ENCODE measurements around the gene S1PR4.
A peak's percentile ranks its signal among the peaks of the same experiment; 100 is the strongest.
"Not testable (repeated sequence)": the region's sequence is repeated elsewhere in the genome, so short reads cannot be mapped to it uniquely, and the experiment has no call there.

The S1PR4 gene

GRCh38 chr19:3153286-3154230 lies 25.0 kb upstream of the S1PR4 start:
- DNase-seq (ENCODE audit: low spot score): no peak

- DNase-seq (ENCODE audit: low spot score): not testable (repeated sequence)
Measured at GRCh38 chr19:3154447-3154846, 24.1 kb upstream of the S1PR4 start.

- DNase-seq (ENCODE audit: low spot score): peak; percentile 97
Measured at GRCh38 chr19:3154957-3155736, 23.4 kb upstream of the S1PR4 start.

GRCh38 chr19:3157096-3157845 lies 21.3 kb upstream of the S1PR4 start:
- DNase-seq (ENCODE audit: low spot score): no peak

DNA sequence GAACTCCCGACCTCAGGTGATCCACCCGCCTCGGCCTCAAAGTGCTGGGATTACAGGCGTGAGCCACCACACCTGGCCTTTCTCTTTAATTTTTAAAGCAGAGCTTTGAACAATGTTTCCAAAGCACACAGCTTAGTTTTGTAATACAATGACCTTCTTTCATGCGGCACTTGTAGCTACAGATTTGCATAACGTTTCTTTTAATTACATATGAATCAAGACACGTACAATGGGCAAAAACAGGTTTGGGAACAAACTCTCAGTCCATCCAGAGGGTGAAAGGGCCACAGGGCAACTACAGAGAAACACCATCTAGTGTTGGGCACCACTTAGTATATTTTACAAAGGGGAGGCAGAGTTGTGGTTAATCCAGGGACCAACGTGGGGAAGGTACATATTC lies 19.0 kb upstream of the S1PR4 start:
- no peak for DNase-seq (ENCODE audit: low spot score)

DNA sequence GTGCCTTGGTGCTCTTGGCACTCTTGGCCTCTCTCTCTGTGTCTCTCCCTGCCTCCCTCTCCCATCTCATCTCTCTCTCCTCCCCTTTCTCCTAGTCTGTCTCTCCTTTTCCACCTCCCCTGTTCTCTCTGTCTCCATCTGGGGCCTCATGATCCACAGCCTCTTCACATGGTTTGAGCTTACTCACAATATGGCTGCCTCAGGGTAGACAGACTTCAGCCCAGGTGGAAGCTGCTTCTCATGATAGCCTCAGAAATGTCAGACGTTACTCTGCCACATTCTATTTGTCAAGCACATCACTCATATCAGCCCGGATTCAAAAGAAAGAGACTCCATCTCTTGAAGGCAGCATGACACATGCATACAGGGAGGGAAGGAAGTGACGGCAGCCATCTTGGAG lies 18.4 kb upstream of the S1PR4 start:
- DNase-seq (ENCODE audit: low spot score): no peak

DNA sequence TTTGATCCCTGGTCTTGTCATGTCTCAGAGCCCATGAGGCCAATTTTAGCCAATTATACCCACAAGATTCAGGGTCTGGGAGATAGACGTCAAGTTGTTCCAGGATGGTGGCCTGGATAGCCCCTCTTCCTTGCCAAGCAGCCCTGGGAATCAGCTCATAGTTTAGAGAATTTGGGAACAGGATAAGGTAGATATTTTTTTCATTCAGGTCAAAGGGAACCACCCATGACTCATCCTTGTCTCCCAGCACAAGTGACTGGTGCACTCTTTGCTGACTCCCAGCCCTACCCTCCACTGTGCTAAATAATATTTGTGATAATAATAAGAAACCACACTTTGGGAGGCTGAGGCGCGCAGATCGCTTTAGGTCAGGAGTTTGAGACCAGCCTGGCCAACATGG lies 17.1 kb upstream of the S1PR4 start:
- peak; percentile 49 for DNase-seq (ENCODE audit: low spot score)

- peak; percentile 40 for DNase-seq (ENCODE audit: low spot score)
Measured at GRCh38 chr19:3162418-3163229, 15.9 kb upstream of the S1PR4 start.

GRCh38 chr19:3163230-3163886 lies 15.2 kb upstream of the S1PR4 start:
- peak; percentile 88 for DNase-seq (ENCODE audit: low spot score)

GRCh38 chr19:3163943-3164342 lies 14.6 kb upstream of the S1PR4 start:
- no peak for DNase-seq (ENCODE audit: low spot score)

DNA sequence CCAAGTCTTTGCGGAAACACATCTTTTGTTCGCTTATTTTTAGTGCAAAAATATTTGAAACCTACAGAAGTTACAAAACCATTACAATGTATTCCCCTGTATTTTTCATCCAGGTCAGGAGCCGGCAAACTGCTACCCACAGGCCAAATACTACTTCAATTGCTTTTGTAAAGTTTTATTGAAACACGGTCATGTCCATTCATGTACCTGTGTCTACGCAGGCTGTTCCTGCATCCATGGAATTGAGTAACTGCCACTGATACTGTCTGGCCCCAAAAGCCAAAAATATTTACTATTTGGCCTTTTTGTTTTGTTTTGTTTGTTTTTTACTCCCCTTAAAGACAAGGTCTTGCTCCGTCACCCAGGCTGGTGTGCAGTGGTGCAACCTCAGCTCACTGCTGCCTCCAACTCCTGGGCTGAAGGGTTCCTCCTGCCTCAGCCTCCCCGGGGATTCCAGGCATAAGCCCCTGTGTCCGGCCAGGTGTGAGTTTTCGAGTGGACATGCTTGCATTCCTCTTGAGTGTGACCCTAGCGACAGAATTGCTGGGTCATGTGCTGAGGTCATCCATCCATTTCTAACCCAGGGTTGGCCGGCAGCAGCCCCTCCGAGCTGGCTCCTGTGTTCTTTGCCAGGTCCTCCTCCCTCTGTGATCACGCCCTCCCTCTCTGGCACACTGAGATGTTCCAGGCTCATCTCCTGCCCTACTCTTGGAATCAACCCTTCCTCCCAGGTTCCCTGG lies 10.9 kb upstream of the S1PR4 start:
- no peak for DNase-seq (ENCODE audit: low spot score)

DNA sequence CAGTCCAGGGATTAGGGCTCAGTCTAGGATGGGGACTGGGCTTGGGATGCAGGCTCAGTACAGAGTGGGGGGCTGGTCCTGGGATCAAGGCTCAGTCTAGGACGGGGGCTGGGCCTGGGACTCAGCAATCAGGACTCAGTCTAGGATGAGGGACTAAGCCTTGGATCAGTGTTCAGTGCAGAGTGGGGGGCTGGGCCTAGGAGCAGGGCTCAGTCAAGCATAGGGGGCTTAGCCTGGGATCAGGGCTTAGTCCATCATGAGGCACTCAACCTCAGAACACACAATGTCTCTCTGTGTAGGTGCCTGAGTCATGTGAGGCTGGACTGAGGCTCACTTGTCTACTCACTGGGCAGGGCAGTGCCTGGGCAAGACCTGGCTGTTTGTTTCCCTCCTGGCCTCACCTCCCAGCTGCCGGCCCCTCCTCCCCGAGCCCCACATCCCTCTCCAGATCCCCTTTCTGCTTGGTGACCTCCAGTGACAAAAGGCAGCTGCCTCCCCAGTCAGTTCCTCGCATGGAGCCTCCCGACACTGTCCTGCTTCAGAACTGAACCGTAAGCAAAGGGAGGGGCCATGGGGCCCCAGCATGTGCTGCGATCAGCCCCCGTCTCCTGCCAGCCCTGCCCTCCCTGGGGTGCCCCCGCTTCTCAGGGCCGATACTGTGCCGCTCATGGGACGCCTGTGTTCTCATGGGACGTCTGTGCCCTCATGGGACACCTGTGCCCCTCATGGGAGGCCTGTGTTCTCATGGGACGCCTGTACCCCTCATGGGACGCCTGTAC lies 6.5 kb upstream of the S1PR4 start:
- DNase-seq (ENCODE audit: low spot score): no peak

DNA sequence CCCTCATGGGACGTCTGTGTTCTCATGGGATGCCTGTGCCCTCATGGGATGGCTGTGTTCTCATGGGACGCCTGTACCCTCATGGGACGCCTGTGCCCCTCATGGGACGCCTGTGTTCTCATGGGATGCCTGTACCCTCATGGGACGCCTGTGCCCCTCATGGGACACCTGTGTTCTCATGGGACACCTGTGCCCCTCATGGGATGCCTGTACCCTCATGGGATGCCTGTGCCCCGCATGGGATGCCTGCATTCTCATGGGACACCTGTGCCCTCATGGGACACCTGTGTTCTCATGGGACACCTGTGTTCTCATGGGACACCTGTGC lies 5.9 kb upstream of the S1PR4 start:
- not testable (repeated sequence) for DNase-seq (ENCODE audit: low spot score)

DNA sequence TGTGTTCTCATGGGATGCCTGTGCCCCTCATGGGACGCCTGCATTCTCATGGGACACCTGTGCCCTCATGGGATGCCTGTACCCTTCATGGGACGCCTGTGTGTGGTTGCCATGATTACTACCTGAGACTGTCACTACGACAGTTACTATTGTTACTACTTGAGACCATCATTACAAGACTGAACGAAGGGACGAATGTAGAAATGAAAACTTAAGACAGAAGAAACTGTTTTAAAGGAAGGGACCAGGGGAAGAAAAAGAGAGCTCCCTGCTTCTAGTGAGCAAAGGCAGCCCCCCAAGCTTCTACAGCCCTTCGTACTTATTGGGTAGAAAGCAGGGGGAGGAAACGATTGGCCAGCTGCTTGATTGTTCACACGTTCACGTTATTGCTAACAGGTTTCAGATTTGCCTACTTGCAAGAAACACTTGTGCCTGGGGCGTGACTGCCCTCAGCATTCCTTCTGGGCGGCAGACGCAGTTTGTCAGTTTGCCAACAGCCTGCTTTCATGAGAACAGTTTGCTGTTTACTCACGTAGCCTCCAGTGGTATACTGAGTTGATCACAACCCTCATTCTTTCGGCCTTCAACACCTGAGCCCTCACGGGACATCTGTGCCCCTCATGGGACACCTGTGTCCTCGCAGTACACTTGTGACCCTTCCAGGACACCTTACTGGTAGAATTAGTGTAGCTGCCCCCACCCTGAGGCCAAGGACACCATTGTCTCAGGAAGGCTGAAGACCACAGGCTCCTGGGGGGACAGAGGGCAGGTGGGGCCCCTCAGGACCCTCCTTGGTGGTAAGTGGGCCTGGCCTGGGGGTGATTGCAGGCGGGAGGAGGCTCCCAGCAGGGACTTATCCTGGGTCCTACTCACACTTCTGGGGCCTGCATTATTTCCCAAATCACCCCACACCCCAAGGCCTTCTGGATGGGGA lies 2.5 kb upstream of the S1PR4 start:
- peak; percentile 31 for DNase-seq (ENCODE audit: low spot score)

DNA sequence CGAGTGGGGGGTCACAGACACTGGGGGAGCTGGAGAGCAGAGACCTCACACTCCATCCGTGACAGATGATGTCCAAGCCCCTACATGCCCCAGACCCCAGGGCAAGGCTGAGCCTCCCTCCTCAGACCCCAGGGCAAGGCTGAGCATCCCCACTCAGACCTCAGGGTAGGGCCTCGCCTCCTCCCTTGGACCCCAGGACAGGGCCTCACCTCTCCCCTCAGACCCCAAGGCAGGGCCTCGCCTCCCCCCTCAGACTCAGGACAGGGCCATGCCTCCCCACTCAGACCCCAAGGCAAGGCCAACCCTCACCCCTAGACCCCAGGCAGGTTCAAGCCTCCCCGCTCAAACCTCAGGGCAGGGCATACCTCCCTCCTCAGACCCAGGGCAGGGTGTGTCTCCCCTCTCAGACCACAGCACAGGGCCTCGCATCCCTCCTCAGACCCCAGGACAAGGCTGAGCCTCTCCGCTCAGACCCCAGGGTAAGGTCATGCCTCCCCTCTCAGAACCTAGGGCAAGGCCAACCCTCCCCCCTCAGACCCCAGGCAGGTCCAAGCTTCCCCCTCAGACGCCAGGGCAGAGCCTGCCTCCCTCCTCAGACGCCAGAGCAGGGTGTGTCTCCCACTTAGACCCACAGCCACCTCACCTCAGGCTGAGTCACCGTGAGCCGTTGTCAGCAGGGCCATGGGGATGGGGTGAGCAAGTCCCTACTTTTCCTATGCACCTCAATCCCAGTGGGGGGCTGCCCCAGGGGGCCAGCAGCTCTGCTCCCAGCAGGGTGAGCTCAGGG lies 1.7 kb upstream of the S1PR4 start:
- DNase-seq (ENCODE audit: low spot score): peak; percentile 82

DNA sequence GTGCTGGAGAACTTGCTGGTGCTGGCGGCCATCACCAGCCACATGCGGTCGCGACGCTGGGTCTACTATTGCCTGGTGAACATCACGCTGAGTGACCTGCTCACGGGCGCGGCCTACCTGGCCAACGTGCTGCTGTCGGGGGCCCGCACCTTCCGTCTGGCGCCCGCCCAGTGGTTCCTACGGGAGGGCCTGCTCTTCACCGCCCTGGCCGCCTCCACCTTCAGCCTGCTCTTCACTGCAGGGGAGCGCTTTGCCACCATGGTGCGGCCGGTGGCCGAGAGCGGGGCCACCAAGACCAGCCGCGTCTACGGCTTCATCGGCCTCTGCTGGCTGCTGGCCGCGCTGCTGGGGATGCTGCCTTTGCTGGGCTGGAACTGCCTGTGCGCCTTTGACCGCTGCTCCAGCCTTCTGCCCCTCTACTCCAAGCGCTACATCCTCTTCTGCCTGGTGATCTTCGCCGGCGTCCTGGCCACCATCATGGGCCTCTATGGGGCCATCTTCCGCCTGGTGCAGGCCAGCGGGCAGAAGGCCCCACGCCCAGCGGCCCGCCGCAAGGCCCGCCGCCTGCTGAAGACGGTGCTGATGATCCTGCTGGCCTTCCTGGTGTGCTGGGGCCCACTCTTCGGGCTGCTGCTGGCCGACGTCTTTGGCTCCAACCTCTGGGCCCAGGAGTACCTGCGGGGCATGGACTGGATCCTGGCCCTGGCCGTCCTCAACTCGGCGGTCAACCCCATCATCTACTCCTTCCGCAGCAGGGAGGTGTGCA lies 587 bp downstream of the S1PR4 start:
- no peak for DNase-seq (ENCODE audit: low spot score)

GRCh38 chr19:3179739-3180293 lies 1.2 kb downstream of the S1PR4 start:
- DNase-seq (ENCODE audit: low spot score): no peak
